ENCODE data around the gene CRP. TPM values are rescaled to one million over a fixed set of nuclear protein-coding genes. Genes with fewer than 3 reads are reported as not detected.

The CRP gene
- total and polyA plus RNA-seq, 2 experiments from 2014 or later, result not detected

DNA sequence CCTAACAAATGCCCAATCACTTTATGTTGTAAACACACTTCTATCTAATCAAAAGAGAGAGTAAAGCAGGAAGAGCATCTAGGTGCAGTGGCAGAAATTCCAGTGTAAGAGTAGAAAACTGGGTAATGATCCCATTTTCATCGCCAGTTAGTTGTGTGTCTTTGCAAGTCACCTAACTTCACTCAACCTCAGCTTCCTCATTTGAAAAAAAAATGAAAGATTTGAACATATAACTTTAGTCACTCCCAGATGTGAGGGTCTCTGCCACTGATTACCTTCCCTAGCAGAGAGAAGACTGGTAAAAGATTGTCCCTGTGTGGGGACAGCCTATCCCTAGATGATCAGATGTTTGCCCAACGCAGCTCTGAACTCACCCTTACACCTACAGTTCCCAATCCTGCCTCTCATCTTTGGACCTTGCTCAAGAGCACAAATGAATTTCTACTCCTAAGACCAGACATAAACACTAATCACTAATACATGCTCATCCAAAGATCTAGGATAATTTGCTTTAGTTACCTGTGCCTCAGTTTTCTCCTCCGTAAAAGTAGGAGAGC, 41.1 kb upstream of the CRP start:
- H3K4me2 ChIP-seq, result no peak overlapping the region
- H3K79me2 ChIP-seq, result no peaks in the 10 kb centered on the region
- 81% methylated on average over 3 of the region's 3 CpGs for WGBS (ENCODE audit: low lambda C conversion rate, missing lambda C conversion rate)
- H2AFZ ChIP-seq, result no peak overlapping the region
- no peak overlapping the region for H3K4me3 ChIP-seq
- H3K4me1 ChIP-seq (ENCODE audit: insufficient read depth), result no peaks in the 10 kb centered on the region
- TF ChIP-seq EZH2 (IDR thresholded peaks at IDR 0.05; ENCODE audit: borderline replicate concordance), result no peak
- TF ChIP-seq, protein P1, sequence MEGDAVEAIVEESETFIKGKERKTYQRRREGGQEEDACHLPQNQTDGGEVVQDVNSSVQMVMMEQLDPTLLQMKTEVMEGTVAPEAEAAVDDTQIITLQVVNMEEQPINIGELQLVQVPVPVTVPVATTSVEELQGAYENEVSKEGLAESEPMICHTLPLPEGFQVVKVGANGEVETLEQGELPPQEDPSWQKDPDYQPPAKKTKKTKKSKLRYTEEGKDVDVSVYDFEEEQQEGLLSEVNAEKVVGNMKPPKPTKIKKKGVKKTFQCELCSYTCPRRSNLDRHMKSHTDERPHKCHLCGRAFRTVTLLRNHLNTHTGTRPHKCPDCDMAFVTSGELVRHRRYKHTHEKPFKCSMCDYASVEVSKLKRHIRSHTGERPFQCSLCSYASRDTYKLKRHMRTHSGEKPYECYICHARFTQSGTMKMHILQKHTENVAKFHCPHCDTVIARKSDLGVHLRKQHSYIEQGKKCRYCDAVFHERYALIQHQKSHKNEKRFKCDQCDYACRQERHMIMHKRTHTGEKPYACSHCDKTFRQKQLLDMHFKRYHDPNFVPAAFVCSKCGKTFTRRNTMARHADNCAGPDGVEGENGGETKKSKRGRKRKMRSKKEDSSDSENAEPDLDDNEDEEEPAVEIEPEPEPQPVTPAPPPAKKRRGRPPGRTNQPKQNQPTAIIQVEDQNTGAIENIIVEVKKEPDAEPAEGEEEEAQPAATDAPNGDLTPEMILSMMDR (IDR thresholded peaks at IDR 0.05; ENCODE audit: poor library complexity), result no peak
- TF ChIP-seq EZH2phosphoT487 (IDR thresholded peaks at IDR 0.05; ENCODE audit: low read depth, severe bottlenecking, unreplicated experiment), result no peak
- no peaks in the 10 kb centered on the region for H3K9me3 ChIP-seq (ENCODE audit: low read depth)
- H3K27ac ChIP-seq, result no peak overlapping the region
- DNase-seq (ENCODE audit: low spot score), result no peak
- H4K20me1 ChIP-seq (ENCODE audit: insufficient read depth, poor library complexity, severe bottlenecking), result no peaks in the 10 kb centered on the region
- H3K9me2 ChIP-seq (replicated peaks; ENCODE audit: insufficient read depth), result no peaks in the 10 kb centered on the region
- H3K27me3 ChIP-seq, result no peaks in the 10 kb centered on the region
- H3K36me3 ChIP-seq (replicated peaks; ENCODE audit: insufficient read depth, low read depth), result no peaks in the 10 kb centered on the region

DNA sequence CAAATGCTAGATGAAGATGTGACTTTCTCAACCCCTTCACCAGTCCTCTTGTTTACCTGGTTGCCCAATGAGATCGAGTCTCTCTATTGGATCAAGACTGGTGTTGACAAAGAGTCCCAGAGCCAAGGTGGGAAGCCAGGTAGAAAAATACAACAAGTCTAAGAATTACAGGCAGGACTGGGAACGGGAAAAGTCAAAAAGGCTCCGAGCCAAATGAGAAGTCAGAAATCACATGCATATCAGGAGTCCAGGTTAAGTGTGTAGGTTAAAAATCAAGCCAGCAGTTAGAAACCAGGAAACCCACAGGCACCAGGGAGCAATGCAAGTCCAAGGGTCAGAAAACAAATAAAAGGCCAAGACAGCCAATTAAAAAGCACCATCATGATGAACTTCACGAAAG, 39.0 kb upstream of the CRP start:
- no peak for TF ChIP-seq EZH2 (IDR thresholded peaks at IDR 0.05; ENCODE audit: borderline replicate concordance)
- TF ChIP-seq, protein P1 (IDR thresholded peaks at IDR 0.05; ENCODE audit: poor library complexity), result no peak
- no peak for TF ChIP-seq EZH2phosphoT487 (IDR thresholded peaks at IDR 0.05; ENCODE audit: low read depth, severe bottlenecking, unreplicated experiment)
- Histone ChIP-seq H2AFZ (no peak overlapping the region), H3K27me3 (no peaks in the 10 kb centered on the region), H3K79me2 (no peaks in the 10 kb centered on the region), H3K4me3 (no peak overlapping the region), H3K4me1 (ENCODE audit: insufficient read depth) (no peaks in the 10 kb centered on the region), H3K9me3 (ENCODE audit: low read depth) (no peaks in the 10 kb centered on the region), H3K9me2 (replicated peaks; ENCODE audit: insufficient read depth) (no peaks in the 10 kb centered on the region), H3K27ac (no peak overlapping the region), H3K36me3 (replicated peaks; ENCODE audit: insufficient read depth, low read depth) (no peaks in the 10 kb centered on the region), H3K4me2 (no peak overlapping the region), H4K20me1 (ENCODE audit: insufficient read depth, poor library complexity, severe bottlenecking) (no peaks in the 10 kb centered on the region)
- WGBS (ENCODE audit: low lambda C conversion rate, missing lambda C conversion rate), result 71% methylated on average over 4 of the region's 4 CpGs
- no peak for DNase-seq (ENCODE audit: low spot score)

- Histone ChIP-seq H3K36me3 (replicated peaks; ENCODE audit: insufficient read depth, low read depth) (no peaks in the 10 kb centered on the region), H3K27ac (no peak overlapping the region), H3K9me2 (replicated peaks; ENCODE audit: insufficient read depth) (no peaks in the 10 kb centered on the region), H3K4me3 (no peak overlapping the region), H3K9me3 (ENCODE audit: low read depth) (no peaks in the 10 kb centered on the region), H3K4me2 (no peak overlapping the region), H3K79me2 (no peaks in the 10 kb centered on the region), H4K20me1 (ENCODE audit: insufficient read depth, poor library complexity, severe bottlenecking) (no peaks in the 10 kb centered on the region), H3K4me1 (ENCODE audit: insufficient read depth) (no peaks in the 10 kb centered on the region), H2AFZ (no peak overlapping the region), H3K27me3 (no peaks in the 10 kb centered on the region)
- DNase-seq (ENCODE audit: low spot score), result peak; percentile 7
- WGBS (ENCODE audit: low lambda C conversion rate, missing lambda C conversion rate), result 65% methylated on average over 4 of the region's 4 CpGs
- TF ChIP-seq EZH2 (IDR thresholded peaks at IDR 0.05; ENCODE audit: borderline replicate concordance), result no peak
- no peak for TF ChIP-seq EZH2phosphoT487 (IDR thresholded peaks at IDR 0.05; ENCODE audit: low read depth, severe bottlenecking, unreplicated experiment)
- TF ChIP-seq, protein P1 (IDR thresholded peaks at IDR 0.05; ENCODE audit: poor library complexity), result no peak
Measured at GRCh38 chr1:159752135-159752580, 37.8 kb upstream of the CRP start.

Data from hepatocyte (in vitro differentiated cells).